GM18907 (cell line): ENCODE measurements around the gene ZNF133.

Experiments
- ATAC-seq: cut with Tn5 transposase; IDR thresholded peaks from one replicate; pipeline ENCODE4 v1.9.1; 2021; ENCODE audit warnings: mild to moderate bottlenecking, moderate library complexity; ENCODE audit not compliant: unreplicated experiment

ZNF133 gene

DNA sequence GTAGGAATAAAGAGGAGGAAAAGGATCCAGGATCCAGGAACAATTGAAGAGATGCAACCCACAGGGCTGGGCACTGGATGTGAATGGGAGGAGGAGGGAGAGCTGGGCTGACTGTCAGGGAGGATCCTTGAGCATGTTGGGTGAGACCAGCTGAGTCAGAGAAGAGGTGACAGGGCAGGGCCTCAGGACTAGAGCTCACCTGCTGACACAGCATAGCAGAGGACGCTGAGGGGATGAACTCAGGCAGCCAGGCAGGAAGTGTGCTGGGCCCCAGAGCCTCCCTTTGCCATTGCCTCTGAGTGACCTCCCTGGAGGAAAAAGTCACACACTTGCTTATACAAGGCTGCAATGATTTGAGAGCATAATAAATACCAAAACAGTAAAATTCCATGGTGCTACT is 72.3 kb downstream of the ZNF133 start:
- no peak for ATAC-seq

- no peak for ATAC-seq
Measured at GRCh38 chr20:18361678-18362077, 73.4 kb downstream of the ZNF133 start.

DNA sequence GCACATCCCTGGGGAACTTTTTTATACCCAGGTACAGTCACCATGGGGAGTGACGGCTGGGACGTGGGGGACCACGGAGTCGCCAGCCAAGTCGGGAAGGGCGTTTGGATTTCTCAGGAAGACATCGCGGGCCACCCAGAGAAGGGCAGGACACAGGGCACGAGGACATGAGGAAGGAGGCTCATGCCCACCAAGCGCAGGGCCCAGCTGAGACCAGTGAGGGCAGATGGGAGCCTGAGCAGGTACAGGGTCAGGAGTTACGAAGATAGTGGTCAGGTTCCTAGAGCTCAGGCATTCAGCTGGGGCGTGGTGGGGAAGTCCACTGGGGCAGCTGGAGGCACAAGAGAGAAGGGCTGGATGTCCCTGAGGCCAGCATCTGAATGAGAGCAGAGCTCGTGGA is 74.6 kb downstream of the ZNF133 start:
- no peak for ATAC-seq

DNA sequence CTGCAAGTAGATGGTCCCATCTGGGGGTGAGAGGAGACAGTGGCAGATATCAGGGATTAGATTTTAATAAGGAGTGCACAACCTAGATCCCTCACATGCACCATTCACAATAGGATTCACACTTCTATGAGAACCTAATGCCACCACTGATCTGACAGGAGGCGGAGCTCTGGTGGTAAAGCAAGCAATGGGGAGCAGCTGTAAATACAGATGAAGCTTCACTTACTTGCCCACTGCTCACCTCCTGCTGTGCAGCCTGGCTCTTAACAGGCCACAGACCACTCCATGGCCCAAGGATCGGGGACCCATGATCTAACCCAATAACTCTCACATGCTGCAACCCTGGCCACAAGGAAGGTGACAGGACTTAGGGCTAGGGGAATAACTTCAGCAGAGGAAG is 75.4 kb downstream of the ZNF133 start:
- no peak for ATAC-seq

DNA sequence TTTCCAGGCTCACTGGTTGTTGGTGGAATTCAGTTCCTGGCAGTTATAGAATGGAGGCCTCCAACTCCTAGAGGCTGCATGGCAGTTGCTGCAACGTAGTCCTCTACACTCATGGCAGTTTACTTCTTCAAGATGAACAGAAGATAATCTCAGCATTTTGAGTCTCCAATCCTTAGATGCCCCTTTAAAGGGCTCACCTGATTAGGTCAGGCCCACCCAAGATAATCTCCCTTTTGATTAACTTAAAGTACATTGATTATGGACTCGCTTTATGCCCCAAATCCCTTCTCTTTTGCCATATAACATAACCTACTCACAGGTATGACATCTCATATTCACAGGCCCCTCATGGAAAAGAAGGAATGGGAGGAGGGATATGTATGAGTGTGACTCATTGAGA is 76.4 kb downstream of the ZNF133 start:
- ATAC-seq: no peak
